ENCODE measurements around the gene OR10A5. TPM values are rescaled to one million over a fixed set of nuclear protein-coding genes. Genes with fewer than 3 reads are reported as not detected.

Gene OR10A5
- polyA plus RNA-seq, 3 donors, result not detected

DNA sequence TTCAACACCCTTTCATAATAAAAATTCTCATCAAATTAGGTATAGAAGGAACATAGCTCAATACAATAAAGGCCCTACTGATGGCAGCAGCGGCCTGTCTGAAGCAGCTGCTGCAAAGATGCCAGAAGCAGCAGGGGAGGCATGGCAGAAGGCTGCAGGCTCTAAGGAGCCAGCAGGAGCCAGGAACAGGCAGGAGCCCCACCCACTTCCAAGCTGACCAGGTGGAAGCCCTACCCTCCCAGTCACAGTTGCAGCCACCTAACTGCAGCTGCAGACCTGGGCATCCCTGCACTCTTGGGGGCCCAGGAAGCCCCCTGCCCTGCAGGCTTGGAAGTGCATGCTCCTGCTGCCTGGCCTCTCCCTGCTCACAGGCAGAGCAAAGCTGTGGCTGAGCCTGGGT is 27.8 kb upstream of the OR10A5 start:
- 100% methylated on average over 1 of the region's 1 CpG for WGBS (ENCODE audit: insufficient coverage)
- Histone ChIP-seq H2AFZ (ENCODE audit: insufficient read depth, low read depth, low read length, poor library complexity, severe bottlenecking) (no peak overlapping the region), H4K20me1 (ENCODE audit: insufficient read depth, low read length) (no peaks in the 10 kb centered on the region), H3K27me3 (ENCODE audit: control insufficient read depth in 2 of 2, insufficient read depth in 2 of 2, low read length in 2 of 2) (no peaks in the 10 kb centered on the region), H3K4me1 (ENCODE audit: control insufficient read depth in 1 of 2, insufficient read depth in 2 of 2, low read length in 2 of 2) (no peaks in the 10 kb centered on the region), H3K36me3 (replicated peaks in 1 of 2; ENCODE audit: control insufficient read depth in 1 of 2, insufficient read depth in 2 of 2, low read length in 2 of 2) (no peaks in the 10 kb centered on the region), H3K9me3 (replicated peaks in 1 of 2; ENCODE audit: control insufficient read depth in 1 of 2, insufficient read depth in 1 of 2, low read length in 2 of 2) (peaks cover 0 to 14% of the 10 kb centered on the region in 2 donors), H3K4me2 (replicated peaks; ENCODE audit: extremely low read depth, low read length, poor library complexity, severe bottlenecking) (no peak overlapping the region), H3K4me3 (replicated peaks in 1 of 3; ENCODE audit: low read depth in 2 of 3, low read length in 3 of 3) (no peak overlapping the region), H3K27ac (ENCODE audit: low read depth in 1 of 2, low read length in 2 of 2) (no peak overlapping the region), H3K9ac (ENCODE audit: insufficient read depth, low read length, poor library complexity, severe bottlenecking) (no peak overlapping the region), H3K79me2 (ENCODE audit: insufficient read depth, low read length) (no peaks in the 10 kb centered on the region)
- peaks cover 2 to 15% (median 7%) of the 10 kb centered on the region in 7 donors for H3K9me3 Mint-ChIP-seq
- H3K4me1 Mint-ChIP-seq, result no peaks in the 10 kb centered on the region
- no peak for DNase-seq
- TF ChIP-seq, protein P1, sequence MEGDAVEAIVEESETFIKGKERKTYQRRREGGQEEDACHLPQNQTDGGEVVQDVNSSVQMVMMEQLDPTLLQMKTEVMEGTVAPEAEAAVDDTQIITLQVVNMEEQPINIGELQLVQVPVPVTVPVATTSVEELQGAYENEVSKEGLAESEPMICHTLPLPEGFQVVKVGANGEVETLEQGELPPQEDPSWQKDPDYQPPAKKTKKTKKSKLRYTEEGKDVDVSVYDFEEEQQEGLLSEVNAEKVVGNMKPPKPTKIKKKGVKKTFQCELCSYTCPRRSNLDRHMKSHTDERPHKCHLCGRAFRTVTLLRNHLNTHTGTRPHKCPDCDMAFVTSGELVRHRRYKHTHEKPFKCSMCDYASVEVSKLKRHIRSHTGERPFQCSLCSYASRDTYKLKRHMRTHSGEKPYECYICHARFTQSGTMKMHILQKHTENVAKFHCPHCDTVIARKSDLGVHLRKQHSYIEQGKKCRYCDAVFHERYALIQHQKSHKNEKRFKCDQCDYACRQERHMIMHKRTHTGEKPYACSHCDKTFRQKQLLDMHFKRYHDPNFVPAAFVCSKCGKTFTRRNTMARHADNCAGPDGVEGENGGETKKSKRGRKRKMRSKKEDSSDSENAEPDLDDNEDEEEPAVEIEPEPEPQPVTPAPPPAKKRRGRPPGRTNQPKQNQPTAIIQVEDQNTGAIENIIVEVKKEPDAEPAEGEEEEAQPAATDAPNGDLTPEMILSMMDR (IDR thresholded peaks at IDR 0.05), result no peak
- H3K27ac Mint-ChIP-seq, result no peak overlapping the region
- no peak overlapping the region for H3K4me3 Mint-ChIP-seq
- H3K27me3 Mint-ChIP-seq (ENCODE audit: low read depth in 3 of 3), result peaks cover 0 to 5% (median 2%) of the 10 kb centered on the region in 3 donors
- intact Hi-C loops (cut with micrococcal nuclease), result loop anchor here in 1 of 2 donors (10.0 kb wide), 1 partner anchor 877 kb away; no protein-coding TSS in a partner anchor
- no peaks in the 10 kb centered on the region for H3K36me3 Mint-ChIP-seq

DNA sequence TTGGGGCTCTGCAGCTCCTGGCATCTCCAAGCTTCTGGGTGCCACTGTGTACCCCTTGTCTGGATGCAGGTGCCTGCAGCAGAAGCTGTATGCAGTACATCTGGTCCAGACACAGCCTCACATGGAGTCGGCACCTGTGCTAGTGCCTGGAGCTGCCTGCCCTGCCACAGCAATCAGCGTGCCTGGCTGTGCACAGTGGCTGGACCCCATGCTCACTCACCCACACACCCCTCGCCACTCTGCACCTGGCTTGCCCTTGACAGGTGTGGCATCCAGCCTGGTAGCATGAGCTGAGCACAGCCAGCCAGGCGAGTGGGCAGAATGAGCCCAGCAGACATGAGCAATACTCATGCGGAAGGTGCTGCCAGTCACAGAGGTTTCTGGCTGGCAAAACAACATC is 26.5 kb upstream of the OR10A5 start:
- H3K27ac Mint-ChIP-seq, result no peak overlapping the region
- Histone ChIP-seq H3K4me3 (replicated peaks in 1 of 3; ENCODE audit: low read depth in 2 of 3, low read length in 3 of 3) (no peak overlapping the region), H4K20me1 (ENCODE audit: insufficient read depth, low read length) (no peaks in the 10 kb centered on the region), H3K9me3 (replicated peaks in 1 of 2; ENCODE audit: control insufficient read depth in 1 of 2, insufficient read depth in 1 of 2, low read length in 2 of 2) (peaks cover 0 to 14% of the 10 kb centered on the region in 2 donors), H3K9ac (ENCODE audit: insufficient read depth, low read length, poor library complexity, severe bottlenecking) (no peak overlapping the region), H3K27me3 (ENCODE audit: control insufficient read depth in 2 of 2, insufficient read depth in 2 of 2, low read length in 2 of 2) (no peaks in the 10 kb centered on the region), H3K4me1 (ENCODE audit: control insufficient read depth in 1 of 2, insufficient read depth in 2 of 2, low read length in 2 of 2) (no peaks in the 10 kb centered on the region), H2AFZ (ENCODE audit: insufficient read depth, low read depth, low read length, poor library complexity, severe bottlenecking) (no peak overlapping the region), H3K79me2 (ENCODE audit: insufficient read depth, low read length) (no peaks in the 10 kb centered on the region), H3K36me3 (replicated peaks in 1 of 2; ENCODE audit: control insufficient read depth in 1 of 2, insufficient read depth in 2 of 2, low read length in 2 of 2) (no peaks in the 10 kb centered on the region), H3K4me2 (replicated peaks; ENCODE audit: extremely low read depth, low read length, poor library complexity, severe bottlenecking) (no peak overlapping the region), H3K27ac (ENCODE audit: low read depth in 1 of 2, low read length in 2 of 2) (no peak overlapping the region)
- intact Hi-C loops (cut with micrococcal nuclease), result loop anchor here in 1 of 2 donors (10.0 kb wide), 1 partner anchor 876 kb away; no protein-coding TSS in a partner anchor
- DNase-seq, result no peak
- TF ChIP-seq, protein P1 (IDR thresholded peaks at IDR 0.05), result no peak
- WGBS (ENCODE audit: insufficient coverage), result 97% methylated on average over 5 of the region's 5 CpGs
- H3K27me3 Mint-ChIP-seq (ENCODE audit: low read depth in 3 of 3), result peaks cover 2 to 6% (median 2%) of the 10 kb centered on the region in 3 donors
- peaks cover 2 to 15% (median 7%) of the 10 kb centered on the region in 7 donors for H3K9me3 Mint-ChIP-seq
- H3K4me3 Mint-ChIP-seq, result no peak overlapping the region
- H3K36me3 Mint-ChIP-seq, result no peaks in the 10 kb centered on the region
- H3K4me1 Mint-ChIP-seq, result no peaks in the 10 kb centered on the region
